ENCODE data around the gene AK5. TPM values are rescaled to one million over a fixed set of nuclear protein-coding genes. Genes with fewer than 3 reads are reported as not detected.

AK5 gene
- total and polyA plus RNA-seq, 2 of the 13 experiments (the other 11 are each of a cell fraction or from before 2014, with no cell fraction given): not detected

DNA sequence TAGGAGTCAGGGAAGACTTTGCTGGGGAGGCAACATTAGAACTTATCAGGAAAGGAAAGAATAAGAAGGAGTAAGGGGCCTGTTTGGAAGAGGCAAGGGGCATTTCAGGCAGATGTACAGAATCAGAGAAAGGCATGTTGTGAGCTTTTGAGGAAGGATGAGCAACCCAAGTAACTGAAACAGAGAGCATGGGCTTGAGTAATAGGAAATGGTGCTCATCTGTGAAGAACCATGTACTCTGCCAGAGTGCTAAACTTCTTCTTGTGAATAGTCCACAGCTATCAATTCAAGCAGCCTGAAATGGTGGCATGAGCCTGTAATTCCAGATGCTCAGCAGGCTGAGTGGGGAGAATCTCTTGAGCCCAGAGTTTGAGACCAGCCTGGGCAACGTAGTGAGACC is 43.4 kb upstream of the AK5 start:
- intact Hi-C loops (cut with micrococcal nuclease; ENCODE audit: unreplicated experiment): no loop called here
- ATAC-seq (no peak), FAIRE-seq (no peak), DNase-seq (ENCODE audit: low spot score) (no peak)
- WGBS (ENCODE audit: low lambda C conversion rate): 6% methylated on average over 1 of the region's 1 CpG
- CTCF ChIA-PET (ENCODE audit: low intra/inter-chr PET ratio, low total read pairs): no interaction called here
- Histone ChIP-seq H3K4me1 (ENCODE audit: insufficient read depth, low read length) (no peaks in the 10 kb centered on the region), H2AFZ (ENCODE audit: low read length) (no peak overlapping the region), H3K79me2 (ENCODE audit: insufficient read depth, low read length) (no peaks in the 10 kb centered on the region), H3K4me3 (replicated peaks in 1 of 3; ENCODE audit: insufficient read depth in 1 of 3, low read depth in 2 of 3, low read length in 3 of 3) (no peak overlapping the region), H3K9ac (ENCODE audit: insufficient read depth, low read depth, low read length) (no peak overlapping the region), H3K9me3 (ENCODE audit: low read length) (no peaks in the 10 kb centered on the region), H3K36me3 (replicated peaks in 1 of 2; ENCODE audit: control insufficient read depth in 1 of 2, insufficient read depth in 2 of 2, low read length in 2 of 2) (no peaks in the 10 kb centered on the region), H3K27ac (ENCODE audit: extremely low read length, insufficient read depth, low read length) (no peak overlapping the region), H3K27me3 (ENCODE audit: control insufficient read depth in 1 of 2, insufficient read depth in 2 of 2, low read length in 2 of 2) (no peaks in the 10 kb centered on the region; a peak in 1 of 5 replicates), H4K20me1 (ENCODE audit: insufficient read depth, low read length) (no peaks in the 10 kb centered on the region), H3K4me2 (ENCODE audit: low read depth, low read length) (no peak overlapping the region)
- in situ Hi-C loops (cut with HindIII; ENCODE audit: extremely low pct_ligation_motif_present, low pct_unique_long_range_greater_than_20kb): no loop called here
- no peak for TF ChIP-seq PAXIP1 (CRISPR knock-in tag; conservative IDR thresholded peaks at IDR 0.05)
- TF ChIP-seq, protein P1, sequence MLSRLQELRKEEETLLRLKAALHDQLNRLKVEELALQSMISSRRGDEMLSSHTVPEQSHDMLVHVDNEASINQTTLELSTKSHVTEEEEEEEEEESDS (CRISPR knock-in tag; IDR thresholded peaks at IDR 0.05; ENCODE audit: borderline replicate concordance): no peak
- TF ChIP-seq NR0B2 (CRISPR knock-in tag; IDR thresholded peaks at IDR 0.05): no peak
- no peak for TF ChIP-seq ATF7 (IDR thresholded peaks at IDR 0.05)
- TF ChIP-seq ATF7 (CRISPR knock-in tag; IDR thresholded peaks at IDR 0.05): no peak
- TF ChIP-seq ZNF549 (CRISPR knock-in tag; IDR thresholded peaks at IDR 0.05): no peak
- TF ChIP-seq THAP11 (CRISPR knock-in tag; IDR thresholded peaks at IDR 0.05): no peak
- no peak for TF ChIP-seq TP53 (CRISPR knock-in tag; conservative IDR thresholded peaks at IDR 0.05)
- no peak for TF ChIP-seq BCLAF1 (IDR thresholded peaks at IDR 0.05)
- TF ChIP-seq NR2F2 (IDR thresholded peaks at IDR 0.05; ENCODE audit: borderline replicate concordance, low read depth): no peak
- TF ChIP-seq KDM3A (CRISPR knock-in tag; IDR thresholded peaks at IDR 0.05; ENCODE audit: low read depth): no peak
- no peak for TF ChIP-seq ZKSCAN8 (CRISPR knock-in tag; IDR thresholded peaks at IDR 0.05; ENCODE audit: borderline replicate concordance)
- TF ChIP-seq ZNF367 (CRISPR knock-in tag; IDR thresholded peaks at IDR 0.05; ENCODE audit: borderline replicate concordance): no peak
- TF ChIP-seq ZNF224 (CRISPR knock-in tag; IDR thresholded peaks at IDR 0.05): no peak
- no peak for TF ChIP-seq ZNF614 (CRISPR knock-in tag; IDR thresholded peaks at IDR 0.05; ENCODE audit: borderline replicate concordance)
- TF ChIP-seq NRL (CRISPR knock-in tag; IDR thresholded peaks at IDR 0.05; ENCODE audit: borderline replicate concordance): no peak
- POLR2A ChIA-PET: no interaction called here
- BruUV-seq (replicated peaks): no TSS peak
